NOMO-1 treated with DMSO at 0.1 percent for 48 hours (cell line): ENCODE measurements around the gene SLC37A1.

Experiments used
- DNase-seq: peaks from one replicate; lab custom pipeline; 2025; ENCODE audit not compliant: unreplicated experiment; lab: John Stamatoyannopoulos, UW

The SLC37A1 gene

DNA sequence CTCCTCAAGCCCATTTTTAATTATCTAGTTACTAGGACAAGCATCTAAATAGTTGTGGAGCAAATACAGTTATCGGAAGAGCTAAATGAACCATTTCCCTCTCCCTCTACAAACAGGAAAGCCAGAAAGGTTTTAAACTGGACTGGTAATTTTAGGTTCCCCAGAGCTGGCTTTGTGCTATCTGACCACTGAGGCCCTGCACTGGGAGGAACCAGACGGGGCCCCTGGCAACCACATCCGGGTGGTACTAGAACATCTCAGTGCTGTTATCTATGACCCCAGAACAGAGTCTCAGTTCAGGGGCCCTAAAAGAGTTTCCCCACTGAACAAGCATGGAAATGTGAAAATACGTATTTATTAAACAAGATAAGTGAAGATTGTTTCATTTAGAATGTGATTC, 9.9 kb upstream of the SLC37A1 start:
- peak; percentile 12 for DNase-seq

DNA sequence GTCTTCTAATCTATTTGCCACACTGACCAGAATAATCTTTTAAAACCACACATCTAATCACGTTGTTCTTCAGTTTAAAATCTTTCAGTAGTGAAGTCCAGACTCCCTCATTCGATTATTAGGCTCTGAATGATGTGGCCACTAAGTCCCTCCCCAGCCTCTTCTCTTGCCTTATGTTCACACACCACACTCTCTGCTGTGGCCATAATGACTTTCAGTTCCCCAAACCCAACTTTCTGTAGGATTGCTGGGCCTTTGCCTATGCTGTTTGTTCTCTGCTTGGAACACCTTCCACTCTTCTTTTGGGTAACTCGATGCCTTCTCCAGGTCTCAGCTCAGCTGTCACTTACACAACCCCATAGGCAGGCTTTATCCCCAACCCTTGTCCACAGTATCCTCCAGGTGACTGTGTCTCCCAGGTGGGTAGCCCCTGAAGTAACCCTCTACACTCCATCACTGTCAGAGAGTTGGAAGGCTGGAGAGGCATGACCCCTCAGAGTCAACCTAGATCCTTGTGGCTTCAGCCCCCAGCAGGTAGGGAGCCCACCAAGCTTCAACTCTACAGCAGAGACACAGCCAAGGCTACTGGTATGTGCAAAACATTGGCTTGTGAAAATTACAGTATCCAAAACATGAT, 8.4 kb upstream of the SLC37A1 start:
- peak; percentile 88 for DNase-seq

DNA sequence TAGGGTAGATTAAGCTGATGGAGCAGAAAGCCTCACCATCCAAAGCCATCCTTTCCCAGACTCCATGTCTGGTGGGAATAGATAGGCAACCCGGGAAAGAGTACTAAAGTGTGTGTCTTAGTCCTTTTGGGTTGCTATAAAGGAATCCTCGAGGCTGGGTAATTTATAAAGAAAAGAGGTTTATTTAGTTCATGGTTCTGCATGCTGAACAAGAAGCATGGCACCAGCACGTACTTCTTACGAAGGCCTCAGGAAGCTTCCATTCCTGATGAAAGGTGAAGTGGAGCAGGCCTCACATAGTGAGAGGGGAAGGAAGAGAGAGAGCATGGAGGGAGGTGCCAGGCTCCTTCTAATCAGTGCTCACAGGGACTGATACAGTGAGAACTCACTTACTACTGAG, 6.2 kb upstream of the SLC37A1 start:
- no peak for DNase-seq

DNA sequence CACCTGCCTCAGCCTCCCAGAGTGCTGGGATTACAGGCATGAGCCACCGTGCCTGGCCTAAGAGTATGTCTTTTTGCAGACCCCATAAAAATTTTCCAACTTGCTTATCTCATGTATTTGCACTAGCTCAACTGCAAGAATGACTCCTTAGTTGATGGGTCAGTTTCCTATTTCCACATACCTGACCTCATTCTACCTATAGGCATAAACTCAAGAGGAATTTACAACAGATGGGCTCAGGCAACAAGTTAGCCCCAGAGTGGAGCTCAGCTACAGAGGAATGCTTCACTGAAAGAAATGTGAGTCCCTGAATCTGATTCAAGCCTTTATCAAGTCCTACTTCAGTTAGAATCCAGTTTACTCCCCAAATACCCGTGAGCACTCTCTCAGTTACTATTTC, 5.3 kb upstream of the SLC37A1 start:
- no peak for DNase-seq

DNA sequence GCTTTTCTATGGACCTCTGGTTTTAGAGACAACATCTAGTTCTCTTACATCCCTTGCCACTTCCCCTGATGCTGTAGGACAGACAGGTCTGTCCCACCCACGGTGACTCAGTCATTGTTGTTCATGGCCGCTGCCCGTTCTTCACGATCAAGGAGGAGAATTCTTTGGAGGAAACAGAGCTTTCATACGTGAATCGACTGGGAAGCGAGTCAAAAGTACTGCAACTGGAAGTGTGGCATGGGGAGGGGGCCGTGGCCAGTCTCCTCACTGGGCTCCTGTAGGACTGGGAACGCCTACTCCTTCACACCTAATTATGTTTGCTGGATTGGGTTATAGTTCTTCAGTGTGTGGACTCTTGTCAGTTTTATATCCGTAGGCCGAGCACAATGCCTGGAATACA, 4.4 kb upstream of the SLC37A1 start:
- no peak for DNase-seq

DNA sequence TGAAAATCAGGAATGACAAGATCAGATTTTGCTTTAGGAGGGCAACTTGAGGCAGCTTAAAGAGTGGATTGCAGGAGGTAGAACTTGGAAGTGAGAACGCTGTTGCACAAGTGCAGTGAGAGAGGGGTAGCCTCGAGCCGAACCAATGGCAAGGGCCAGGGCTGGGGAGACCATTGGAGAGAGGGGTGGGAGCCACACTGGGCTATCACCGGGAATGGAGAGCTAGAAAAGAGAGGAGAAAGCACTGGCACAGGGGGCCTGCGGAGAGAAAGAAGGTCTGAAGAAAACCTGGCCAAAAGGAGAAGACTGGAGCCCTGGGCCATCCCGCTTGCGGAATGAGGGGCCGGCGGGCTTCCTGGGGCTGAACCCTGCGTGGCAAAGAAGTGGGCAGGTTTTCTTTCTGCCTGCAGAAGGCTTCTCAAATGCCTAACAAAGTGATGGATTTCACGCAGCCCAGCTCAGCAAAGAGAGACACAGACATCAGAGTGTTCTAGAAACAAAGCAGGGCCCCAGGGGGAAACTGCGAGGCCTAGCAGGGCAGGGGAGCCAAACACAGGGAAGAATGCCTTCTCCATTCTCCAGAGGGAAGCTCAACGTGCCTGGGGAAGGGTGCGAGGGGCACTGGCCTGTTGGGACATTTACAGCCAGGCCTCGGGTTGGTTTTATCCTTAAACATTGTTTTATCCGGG, 1.2 kb upstream of the SLC37A1 start:
- DNase-seq = no peak

DNA sequence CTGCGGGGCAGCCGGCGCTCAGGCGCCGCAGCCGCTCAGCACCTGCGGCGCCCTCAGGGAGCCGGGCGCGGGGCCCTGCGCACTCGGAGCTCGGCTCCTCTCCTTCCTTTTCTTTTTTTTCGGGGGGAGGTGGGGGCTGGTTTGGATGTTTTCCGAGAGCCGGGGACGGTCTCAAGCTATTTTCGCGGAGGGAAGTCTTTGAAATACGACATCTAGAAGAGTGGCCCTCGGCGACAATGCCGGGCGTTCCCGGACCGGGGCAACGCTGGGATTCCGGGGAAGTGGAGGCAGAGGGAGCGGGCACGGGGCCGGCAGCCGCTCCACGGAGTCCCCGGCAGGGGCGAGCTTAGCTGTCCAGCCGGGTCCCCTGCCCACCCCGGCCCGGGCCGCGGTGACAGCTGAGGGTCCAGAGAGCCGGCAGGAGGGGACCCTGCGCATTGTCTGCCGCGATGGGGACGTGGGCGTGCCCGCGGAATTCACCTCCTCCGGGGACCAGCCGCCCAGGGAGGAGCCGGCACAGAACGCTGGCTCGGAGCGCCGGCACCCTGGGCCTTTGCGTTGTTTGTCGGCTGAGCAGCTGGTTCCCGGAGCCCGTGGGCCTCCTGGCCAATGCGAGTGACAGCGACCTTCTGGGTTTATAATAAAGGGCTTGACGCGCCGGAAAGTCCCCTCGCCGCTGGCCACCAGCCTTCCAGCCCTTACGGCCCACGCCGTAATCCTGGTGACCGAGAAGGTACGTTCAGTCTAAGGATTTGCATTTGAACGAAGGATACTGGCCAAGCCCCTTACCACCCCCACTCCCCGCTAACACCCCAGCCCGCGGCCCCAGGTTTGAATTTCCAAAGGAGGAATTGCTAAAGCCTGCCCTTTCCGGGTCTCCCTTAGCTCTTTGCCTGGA, 582 bp downstream of the SLC37A1 start:
- peak; percentile 21 for DNase-seq

DNA sequence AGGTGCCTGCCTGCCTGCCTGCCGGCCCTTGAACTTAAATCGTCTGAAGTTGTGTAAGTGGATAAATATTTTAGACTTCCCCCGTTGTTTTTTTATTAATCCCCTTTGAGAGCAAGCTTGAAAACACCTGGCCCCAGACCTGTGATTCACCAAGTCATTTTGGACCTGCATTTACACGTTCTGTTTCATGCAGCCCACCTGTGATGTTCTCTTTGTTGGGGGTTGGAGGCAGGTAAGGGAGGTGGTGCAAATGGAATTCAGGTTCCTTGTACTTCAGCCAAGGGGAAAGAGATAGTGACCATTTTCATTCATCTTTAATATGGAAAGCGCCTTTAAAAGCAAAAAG, 1.2 kb downstream of the SLC37A1 start:
- no peak for DNase-seq

DNA sequence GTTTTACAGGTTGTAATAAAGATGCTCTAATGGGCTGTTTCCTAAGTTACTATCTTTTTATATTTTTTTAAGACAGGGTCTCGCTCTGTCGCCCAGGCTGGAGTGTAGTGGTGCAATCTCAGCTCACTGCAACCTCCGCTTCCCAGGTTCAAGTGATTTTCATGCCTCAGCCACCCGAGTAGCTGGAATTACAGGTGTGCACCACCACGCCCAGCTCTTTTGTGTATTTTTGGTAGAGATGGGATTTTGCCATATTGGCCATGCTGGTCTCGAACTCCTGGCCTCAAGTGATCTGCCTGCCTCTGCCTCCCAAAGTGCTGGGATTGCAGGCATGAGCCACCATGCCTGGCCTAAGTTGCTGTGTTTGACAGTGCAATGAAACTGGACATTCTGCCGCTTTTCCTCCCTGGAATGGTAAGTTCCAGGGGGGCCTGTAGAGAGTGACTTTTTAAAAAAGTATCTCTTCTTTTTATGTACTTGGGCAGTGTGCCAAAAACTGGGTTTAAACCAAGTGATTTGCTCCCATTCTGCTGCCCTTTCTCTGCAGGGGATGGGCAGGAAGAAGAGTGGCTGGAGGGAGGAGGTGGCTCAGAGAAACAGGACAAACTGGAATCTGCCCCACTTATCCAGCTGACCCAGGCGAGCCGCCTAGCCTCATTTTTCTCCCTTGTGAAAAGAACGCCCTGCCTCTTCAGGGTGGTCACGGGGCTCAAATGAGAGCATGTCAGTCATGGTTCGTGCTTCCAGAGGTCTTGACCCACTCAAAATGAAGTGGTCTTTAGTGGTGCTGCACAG, 2.3 kb downstream of the SLC37A1 start:
- no peak for DNase-seq

DNA sequence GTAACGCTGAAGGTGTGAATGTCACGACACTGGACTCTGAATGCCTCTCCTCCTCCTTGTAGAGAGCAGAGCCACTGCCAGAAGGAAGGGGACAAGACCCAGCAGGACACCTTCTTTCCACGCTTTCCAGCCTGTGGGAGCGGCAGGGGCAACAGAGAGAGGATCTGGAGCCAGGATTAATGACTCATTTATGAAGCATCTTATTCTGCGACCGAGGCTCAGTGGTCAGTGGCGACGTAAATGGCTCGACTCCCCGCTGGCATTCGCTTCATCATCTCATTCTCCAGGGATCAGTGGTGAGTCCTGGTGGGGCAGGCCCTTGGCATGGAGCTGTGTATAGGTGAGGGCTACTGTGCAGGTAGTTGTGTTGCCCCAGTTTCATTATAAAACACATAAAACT, 4.6 kb downstream of the SLC37A1 start:
- no peak for DNase-seq

DNA sequence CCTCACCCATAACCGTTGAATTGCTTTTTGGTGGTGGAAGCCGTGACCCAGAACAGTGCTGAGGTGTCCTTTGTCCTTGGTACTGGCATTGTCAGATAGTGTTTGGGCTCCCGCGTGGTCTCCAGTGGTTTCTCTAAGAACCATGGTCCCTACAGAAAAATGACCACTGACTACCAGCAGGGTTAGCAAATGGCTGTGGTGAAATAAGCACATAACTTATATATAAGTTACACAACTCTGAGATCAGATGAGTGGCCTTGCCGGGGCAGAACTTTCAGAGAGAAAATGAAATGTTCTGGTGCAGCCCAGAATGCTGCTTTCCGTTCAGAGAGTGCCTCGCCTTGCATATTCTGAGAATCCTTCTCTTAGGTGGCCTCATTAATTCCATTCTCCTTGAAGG, 5.0 kb downstream of the SLC37A1 start:
- no peak for DNase-seq

DNA sequence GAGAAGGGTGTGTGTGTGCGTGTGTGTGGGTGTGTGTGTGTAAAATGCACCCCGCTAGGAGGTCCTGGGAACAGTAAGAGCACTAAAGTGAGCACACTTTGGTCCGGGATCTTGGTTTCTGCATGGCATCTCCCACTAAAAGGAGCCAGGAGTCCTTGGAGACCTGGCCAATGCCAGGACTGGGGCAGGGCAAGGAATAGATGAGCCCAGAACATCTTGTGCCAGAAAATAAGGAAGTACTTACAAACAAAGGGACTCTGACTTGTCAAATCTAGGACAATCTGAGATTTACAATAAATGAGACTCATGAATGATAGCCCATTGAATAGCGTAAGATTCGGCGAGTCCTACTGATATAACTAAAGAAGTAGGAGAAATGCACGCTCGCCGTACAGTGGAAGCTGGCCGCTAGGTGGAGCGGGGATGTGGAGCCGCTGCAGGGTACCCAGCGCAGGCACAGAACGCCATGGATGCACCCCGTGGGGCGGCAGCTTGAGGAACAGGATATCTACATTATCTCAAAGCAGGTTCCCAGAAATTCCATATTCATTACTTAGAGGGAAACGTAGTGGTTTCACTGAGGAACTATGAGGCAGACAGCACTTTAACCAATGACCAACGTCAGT, 7.1 kb downstream of the SLC37A1 start:
- DNase-seq = no peak

DNA sequence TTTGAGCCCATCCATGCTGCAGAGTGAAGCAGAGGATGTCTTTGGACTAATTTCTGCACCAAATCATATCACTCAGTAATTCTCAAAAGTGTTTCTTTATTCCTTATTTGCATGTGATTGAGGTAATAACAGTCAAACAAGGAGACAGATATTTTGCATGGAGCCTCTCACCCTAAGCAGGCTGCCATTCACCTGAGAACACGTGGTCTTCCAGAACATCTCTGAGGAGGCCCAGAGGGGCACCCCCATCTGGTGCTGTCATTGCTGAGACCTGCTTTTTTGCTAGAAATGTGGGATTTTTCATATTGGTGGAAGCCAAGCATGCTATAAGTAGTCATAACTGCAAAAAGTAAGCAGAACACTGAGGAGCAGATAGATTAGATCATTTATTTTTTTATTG, 7.7 kb downstream of the SLC37A1 start:
- no peak for DNase-seq

DNA sequence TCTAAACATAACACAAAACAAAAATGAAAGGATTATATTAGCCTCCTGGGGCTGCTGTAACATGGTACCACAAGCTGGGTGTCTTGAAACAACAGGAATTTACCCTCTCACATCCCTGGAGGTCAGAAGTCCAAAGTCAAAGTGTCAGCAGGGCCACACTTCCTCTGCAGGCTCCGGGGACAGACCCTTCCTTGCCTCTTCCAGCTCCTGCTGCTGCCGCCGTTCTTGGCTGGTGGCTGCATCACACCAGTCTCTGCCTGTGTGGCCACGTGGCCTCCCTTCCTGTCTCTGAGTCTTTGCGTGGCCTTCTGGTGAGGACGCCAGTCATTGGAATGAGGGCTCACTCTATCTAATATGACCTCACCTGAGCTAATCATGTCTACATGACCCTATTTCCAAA, 8.2 kb downstream of the SLC37A1 start:
- no peak for DNase-seq

DNA sequence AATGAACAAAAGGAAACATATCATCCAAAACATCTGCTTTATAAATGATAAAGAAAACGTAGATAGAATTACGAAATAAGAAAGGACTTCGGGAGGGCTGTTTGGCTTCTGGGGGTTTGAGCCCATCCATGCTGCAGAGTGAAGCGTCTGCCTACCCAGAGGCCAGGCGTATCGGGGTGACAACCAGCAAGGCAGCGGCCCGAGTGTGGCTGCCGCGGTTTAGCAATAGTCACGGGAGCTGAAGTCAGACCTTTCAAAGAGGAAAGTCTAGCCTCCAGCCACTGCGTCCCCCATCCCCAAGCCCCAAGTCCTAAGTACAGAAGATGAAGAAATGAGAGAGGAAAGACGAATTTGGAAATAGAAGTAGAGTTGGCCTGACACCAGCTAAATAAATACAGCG, 8.6 kb downstream of the SLC37A1 start:
- DNase-seq = no peak

DNA sequence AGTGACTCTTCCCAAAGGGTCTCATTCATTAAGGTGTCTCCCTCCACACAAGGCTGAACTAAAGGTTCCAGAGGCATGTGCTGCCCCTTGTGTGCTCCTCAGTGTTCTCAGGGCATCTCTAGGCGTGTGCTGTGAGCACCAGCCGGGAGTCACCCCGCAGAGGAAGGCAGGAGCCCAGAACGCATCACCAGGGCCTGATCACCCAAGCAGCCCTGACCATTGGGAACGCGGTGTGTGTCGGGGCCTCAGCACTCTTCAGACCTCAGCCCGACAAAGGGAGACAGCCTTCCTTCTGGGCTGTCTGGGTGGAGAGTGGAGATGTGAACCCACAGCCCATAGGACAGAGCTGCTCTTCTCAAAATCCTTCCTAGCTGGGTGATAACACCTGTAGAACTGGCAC, 9.1 kb downstream of the SLC37A1 start:
- DNase-seq = no peak

DNA sequence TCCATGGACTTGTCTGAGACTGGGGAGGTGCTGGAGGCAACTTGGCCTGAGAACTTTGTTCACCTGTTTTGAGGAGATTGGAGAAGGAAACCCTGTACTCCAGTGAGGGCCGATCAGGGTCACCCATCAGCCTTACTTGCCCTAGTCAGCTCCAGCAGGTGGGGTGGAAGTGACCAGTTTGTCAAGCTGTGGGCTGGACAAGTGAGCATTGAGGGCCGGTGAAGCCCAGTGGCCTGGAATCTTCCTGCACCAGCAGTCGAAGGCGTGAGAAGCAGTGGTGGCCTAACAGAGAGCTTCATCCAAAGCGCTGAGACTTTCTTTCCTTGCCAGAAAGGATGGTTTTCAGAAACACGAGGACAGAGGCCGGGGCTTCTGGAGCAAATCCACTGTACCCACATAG, 9.6 kb downstream of the SLC37A1 start:
- no peak for DNase-seq

DNA sequence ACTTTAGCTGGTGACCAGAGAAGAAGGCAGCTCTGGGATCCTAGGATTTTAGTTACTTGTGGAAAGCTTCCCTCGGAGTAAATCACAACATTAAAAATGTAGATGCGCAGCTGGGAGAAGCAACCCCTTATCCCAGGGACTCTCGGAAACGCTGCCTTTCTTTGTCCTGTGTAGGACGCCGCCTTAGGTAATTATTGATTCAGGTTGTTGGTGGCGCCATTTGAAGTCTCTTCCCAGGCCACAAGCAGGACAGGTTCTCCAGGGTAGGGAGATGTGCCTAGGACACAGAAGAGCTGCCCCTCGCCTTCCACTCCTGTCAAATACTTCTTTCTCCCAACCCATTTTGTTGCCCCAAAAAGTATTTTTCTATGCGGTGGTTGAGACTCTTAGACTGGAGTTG, 10.3 kb downstream of the SLC37A1 start:
- no peak for DNase-seq

DNA sequence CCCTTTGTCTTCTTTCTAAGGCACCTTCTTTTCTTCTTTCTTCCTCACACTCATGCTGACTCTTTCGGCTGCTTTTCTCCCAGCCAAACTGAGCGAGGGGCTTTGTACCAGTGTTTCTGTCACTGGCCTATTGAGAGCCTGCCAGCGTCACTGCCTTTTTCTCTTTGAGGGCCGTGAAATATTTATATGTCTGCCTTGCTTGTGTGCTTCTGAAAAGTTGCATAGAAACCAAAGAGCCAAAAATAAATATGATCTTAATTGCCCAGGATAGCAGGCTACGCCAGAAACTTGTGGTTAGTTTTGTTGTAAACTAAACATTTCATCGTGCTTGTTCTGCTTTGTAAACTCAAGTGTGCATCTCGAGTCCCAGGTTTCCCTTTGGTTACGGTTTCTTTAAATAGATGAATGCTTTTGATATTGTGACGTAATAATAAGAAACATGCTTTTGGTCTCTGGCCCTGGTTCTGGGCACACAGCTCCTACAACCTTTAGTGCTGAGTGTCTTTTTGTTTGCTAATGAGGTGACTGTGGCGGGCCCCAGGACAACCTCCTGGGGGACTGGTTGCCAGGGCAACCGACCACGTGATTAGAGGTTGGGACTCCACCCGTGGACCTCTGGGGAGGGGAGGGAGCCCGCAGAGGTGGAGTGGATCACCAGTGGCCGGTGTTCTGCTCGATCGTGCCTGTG, 10.8 kb downstream of the SLC37A1 start:
- DNase-seq = peak; percentile 35

DNA sequence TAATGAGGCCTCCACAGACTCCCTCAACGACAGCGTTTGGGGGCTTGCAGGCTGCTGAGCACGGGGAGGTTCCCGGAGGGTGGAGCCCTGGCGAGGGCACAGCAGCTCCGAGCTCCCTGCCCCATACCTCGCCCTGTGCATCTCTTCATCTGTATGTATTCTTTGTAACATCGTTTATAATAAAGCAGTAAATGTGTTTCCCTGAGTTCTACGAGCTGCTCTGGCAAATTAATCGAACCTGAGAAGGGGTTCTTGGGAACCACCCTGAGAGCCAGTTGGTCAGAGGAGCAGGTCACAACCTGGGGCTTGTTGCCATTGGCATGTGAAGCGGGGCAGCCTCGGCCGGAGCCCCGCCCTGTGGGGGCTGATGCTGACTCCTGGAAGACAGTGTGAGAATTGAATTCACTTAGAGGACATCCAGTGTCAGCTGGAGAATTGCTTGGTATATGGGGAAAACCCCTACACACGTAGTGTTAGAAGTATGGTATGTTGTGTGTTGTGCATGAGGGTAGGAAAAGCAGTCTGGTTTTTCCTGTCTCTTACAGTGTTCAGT, 11.5 kb downstream of the SLC37A1 start:
- DNase-seq = no peak
